ENCODE data around the gene OR2S2. TPM values are rescaled to one million over a fixed set of nuclear protein-coding genes. Genes with fewer than 3 reads are reported as not detected.

The OR2S2 gene
- total RNA-seq, 2 donors from 2014 or later = not detected

- Mint-ChIP-seq H3K27me3 (ENCODE audit: insufficient read depth) (no peaks in the 10 kb centered on the region), H3K4me3 (no peak overlapping the region), H3K27ac (no peak overlapping the region), H3K9me3 (no peaks in the 10 kb centered on the region), H3K4me1 (peaks cover 10% of the 10 kb centered on the region), H3K36me3 (ENCODE audit: low read depth) (no peaks in the 10 kb centered on the region)
- H3K4me3 ChIP-seq (ENCODE audit: low read length) = no peak overlapping the region
- no peaks in the 10 kb centered on the region for H3K9me3 ChIP-seq (ENCODE audit: control insufficient read depth, low read length)
- no peaks in the 10 kb centered on the region for H3K36me3 ChIP-seq (ENCODE audit: control insufficient read depth, insufficient read depth, low read length)
- peaks cover 3% of the 10 kb centered on the region for H3K4me1 ChIP-seq (ENCODE audit: control insufficient read depth, insufficient read depth, low read length)
- no peak overlapping the region for H3K9ac ChIP-seq (ENCODE audit: extremely low read depth, low read length, poor library complexity, severe bottlenecking)
- TF ChIP-seq, protein P1, sequence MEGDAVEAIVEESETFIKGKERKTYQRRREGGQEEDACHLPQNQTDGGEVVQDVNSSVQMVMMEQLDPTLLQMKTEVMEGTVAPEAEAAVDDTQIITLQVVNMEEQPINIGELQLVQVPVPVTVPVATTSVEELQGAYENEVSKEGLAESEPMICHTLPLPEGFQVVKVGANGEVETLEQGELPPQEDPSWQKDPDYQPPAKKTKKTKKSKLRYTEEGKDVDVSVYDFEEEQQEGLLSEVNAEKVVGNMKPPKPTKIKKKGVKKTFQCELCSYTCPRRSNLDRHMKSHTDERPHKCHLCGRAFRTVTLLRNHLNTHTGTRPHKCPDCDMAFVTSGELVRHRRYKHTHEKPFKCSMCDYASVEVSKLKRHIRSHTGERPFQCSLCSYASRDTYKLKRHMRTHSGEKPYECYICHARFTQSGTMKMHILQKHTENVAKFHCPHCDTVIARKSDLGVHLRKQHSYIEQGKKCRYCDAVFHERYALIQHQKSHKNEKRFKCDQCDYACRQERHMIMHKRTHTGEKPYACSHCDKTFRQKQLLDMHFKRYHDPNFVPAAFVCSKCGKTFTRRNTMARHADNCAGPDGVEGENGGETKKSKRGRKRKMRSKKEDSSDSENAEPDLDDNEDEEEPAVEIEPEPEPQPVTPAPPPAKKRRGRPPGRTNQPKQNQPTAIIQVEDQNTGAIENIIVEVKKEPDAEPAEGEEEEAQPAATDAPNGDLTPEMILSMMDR (conservative IDR thresholded peaks at IDR 0.05) = no peak
- no peak for DNase-seq
- no peak overlapping the region for H3K27ac ChIP-seq (ENCODE audit: low read depth, low read length)
- H3K27me3 ChIP-seq (ENCODE audit: control insufficient read depth, insufficient read depth, low read length, poor library complexity, severe bottlenecking) = no peaks in the 10 kb centered on the region
- WGBS, 2 experiments (ENCODE audit: insufficient coverage in 1 of 2, insufficient read length in 1 of 2) = 92 to 94% methylated on average over 2 to 3 of the region's 3 CpGs
These were observed 38.5 kb downstream of the OR2S2 start for GRCh38 chr9:35919212-35920008.

DNA sequence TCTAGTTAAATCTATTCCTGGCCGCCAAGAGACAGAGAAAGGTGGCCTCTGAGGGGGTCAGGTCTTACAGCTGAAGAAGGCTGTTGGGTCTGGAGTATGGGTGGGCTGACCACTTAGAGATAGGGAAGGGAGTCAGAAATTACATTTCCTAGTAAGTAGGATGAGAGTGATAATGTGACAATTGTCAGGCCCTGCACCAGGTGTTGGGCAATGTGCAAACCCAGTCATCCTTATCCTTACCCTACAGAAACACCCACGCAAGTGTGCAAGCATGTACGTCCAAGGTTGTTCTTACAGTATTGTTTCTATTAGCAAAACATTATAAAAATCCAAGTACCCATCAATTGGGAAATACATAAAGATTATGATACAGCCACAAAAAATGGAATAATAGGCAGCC, 39.2 kb downstream of the OR2S2 start:
- H3K36me3 Mint-ChIP-seq (ENCODE audit: low read depth) = no peaks in the 10 kb centered on the region
- no peak for DNase-seq
- no peak overlapping the region for H3K4me3 ChIP-seq (ENCODE audit: low read length)
- H3K4me3 Mint-ChIP-seq = no peak overlapping the region
- H3K36me3 ChIP-seq (ENCODE audit: control insufficient read depth, insufficient read depth, low read length) = no peaks in the 10 kb centered on the region
- peaks cover 3% of the 10 kb centered on the region for H3K4me1 ChIP-seq (ENCODE audit: control insufficient read depth, insufficient read depth, low read length)
- no peak overlapping the region for H3K9ac ChIP-seq (ENCODE audit: extremely low read depth, low read length, poor library complexity, severe bottlenecking)
- H3K27ac ChIP-seq (ENCODE audit: low read depth, low read length) = no peak overlapping the region
- peaks cover 10% of the 10 kb centered on the region for H3K4me1 Mint-ChIP-seq
- H3K27me3 ChIP-seq (ENCODE audit: control insufficient read depth, insufficient read depth, low read length, poor library complexity, severe bottlenecking) = no peaks in the 10 kb centered on the region
- no peaks in the 10 kb centered on the region for H3K9me3 ChIP-seq (ENCODE audit: control insufficient read depth, low read length)
- 97 to 100% methylated on average over 1 to 3 of the region's 3 CpGs for WGBS, 2 experiments (ENCODE audit: insufficient coverage in 1 of 2, insufficient read length in 1 of 2)
- H3K27ac Mint-ChIP-seq = no peak overlapping the region
- H3K9me3 Mint-ChIP-seq = no peaks in the 10 kb centered on the region
- no peaks in the 10 kb centered on the region for H3K27me3 Mint-ChIP-seq (ENCODE audit: insufficient read depth)
- TF ChIP-seq, protein P1 (conservative IDR thresholded peaks at IDR 0.05) = no peak

DNA sequence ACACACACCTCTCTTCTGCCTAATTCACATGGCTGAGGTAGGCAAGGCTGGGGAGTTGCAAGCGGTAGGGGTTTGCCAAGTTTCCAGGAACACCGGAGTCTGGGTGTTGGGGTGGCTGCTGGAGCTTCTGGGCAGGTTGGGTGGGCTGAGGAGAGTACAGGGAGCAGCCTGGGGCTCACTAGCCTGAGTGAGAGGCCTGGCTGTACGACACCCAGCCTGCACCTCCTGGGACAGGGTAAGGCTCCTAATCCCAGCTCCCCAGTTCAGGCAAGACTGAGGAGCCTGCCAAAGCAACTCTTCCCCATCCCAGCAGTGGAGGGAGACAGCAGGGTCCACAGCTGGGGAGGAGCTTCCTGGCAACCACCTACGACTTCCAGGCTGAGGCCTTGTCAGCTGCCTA, 40.7 kb downstream of the OR2S2 start:
- no peak for DNase-seq
- Histone ChIP-seq H3K9me3 (ENCODE audit: control insufficient read depth, low read length) (no peaks in the 10 kb centered on the region), H3K4me3 (ENCODE audit: low read length) (no peak overlapping the region), H3K9ac (ENCODE audit: extremely low read depth, low read length, poor library complexity, severe bottlenecking) (no peak overlapping the region), H3K36me3 (ENCODE audit: control insufficient read depth, insufficient read depth, low read length) (no peaks in the 10 kb centered on the region), H3K4me1 (ENCODE audit: control insufficient read depth, insufficient read depth, low read length) (peaks cover 3% of the 10 kb centered on the region), H3K27ac (ENCODE audit: low read depth, low read length) (no peak overlapping the region), H3K27me3 (ENCODE audit: control insufficient read depth, insufficient read depth, low read length, poor library complexity, severe bottlenecking) (no peaks in the 10 kb centered on the region)
- no peaks in the 10 kb centered on the region for H3K36me3 Mint-ChIP-seq (ENCODE audit: low read depth)
- H3K27me3 Mint-ChIP-seq (ENCODE audit: insufficient read depth) = no peaks in the 10 kb centered on the region
- H3K9me3 Mint-ChIP-seq = no peaks in the 10 kb centered on the region
- 91 to 94% methylated on average over 2 to 4 of the region's 4 CpGs for WGBS, 2 experiments (ENCODE audit: insufficient coverage in 1 of 2, insufficient read length in 1 of 2)
- peaks cover 10% of the 10 kb centered on the region for H3K4me1 Mint-ChIP-seq
- no peak overlapping the region for H3K27ac Mint-ChIP-seq
- TF ChIP-seq, protein P1 (conservative IDR thresholded peaks at IDR 0.05) = no peak
- H3K4me3 Mint-ChIP-seq = no peak overlapping the region

All from endodermal cell (in vitro differentiated cells).